Right atrium auricular region (tissue), 2 donors: ENCODE data around the gene DDX28. TPM values are rescaled to one million over a fixed set of nuclear protein-coding genes. Genes with fewer than 3 reads are reported as not detected.

Source experiments
- DNase-seq: peaks from one replicate; pipeline ENCODE4 v3.0.0-alpha.2; 2019; ENCODE audit warnings: low spot score
- H3K27ac ChIP-seq, 2 donors: fragments of 200-600 bp; sonication (generic); 1 replicate in 1 of 2; 2 replicates in 1 of 2; pipeline ENCODE4 v1.5.1; 2016 to 2019
- H3K27me3 ChIP-seq, 2 donors: fragments of 200-600 bp; sonication (generic); one replicate each; pipeline versions ENCODE4 v1.5.1 to v1.6.0; 2017 to 2019
- H3K36me3 ChIP-seq: fragments of 200-600 bp; sonication (generic); one replicate; pipeline ENCODE4 v1.5.1; 2016
- H3K4me1 ChIP-seq, 2 donors: fragments of 200-600 bp; sonication (generic); one replicate each; pipeline versions ENCODE4 v1.5.1 to v1.6.0; 2017 to 2019
- H3K4me3 ChIP-seq, 2 donors: fragments of 200-600 bp; sonication (generic); 1 replicate in 1 of 2; 2 replicates in 1 of 2; pipeline ENCODE4 v1.5.1; 2017 to 2019; ENCODE audit warnings: mild to moderate bottlenecking in 1 of 2, moderate library complexity in 1 of 2
- H3K9me3 ChIP-seq, 2 donors: fragments of 200-600 bp; sonication (generic); one replicate each; pipeline ENCODE4 v1.5.1; 2019
- total RNA-seq, 2 donors: library from RNA; depleted of rRNA; stranded (reverse); fragments of >200 nt; gene quantifications; one replicate each; pipeline ENCODE4 v1.1.0, GENCODE V29; 2016
- TF ChIP-seq, protein P1 (sequence below), 2 donors: fragments of 200-600 bp; sonication (generic); IDR thresholded peaks; one replicate each; pipeline ENCODE4 v1.5.1; 2019; ENCODE audit warnings: antibody characterized with exemption in 2 of 2

The DDX28 gene
- total RNA-seq, 2 donors from 2014 or later = 4.3 to 4.8 TPM

DNA sequence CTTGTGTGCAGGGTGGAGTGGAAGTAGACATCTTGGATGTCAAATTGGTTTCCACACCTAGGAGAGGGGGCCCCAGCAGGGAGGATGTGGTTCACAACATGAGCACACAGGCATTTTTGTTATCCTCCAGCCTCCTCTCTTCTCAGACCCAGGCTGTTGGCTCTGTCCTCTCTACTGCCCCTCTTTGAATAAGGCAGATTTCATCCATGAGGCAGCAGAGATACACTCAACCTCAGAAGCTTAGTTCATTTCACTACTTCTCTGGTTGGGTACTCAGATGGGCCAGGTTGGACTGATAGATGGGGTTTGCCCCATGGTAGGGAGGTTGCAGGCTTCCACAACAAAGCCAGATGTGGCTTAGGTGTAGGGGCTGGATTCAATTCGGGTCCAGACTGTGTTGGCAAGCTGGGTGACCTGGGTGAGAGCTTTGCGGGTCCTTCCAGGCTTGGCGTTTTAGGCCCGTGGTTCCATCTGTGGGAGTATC lies 39.9 kb upstream of the DDX28 start:
- Histone ChIP-seq H3K9me3 (no peaks in the 10 kb centered on the region), H3K4me3 (no peak overlapping the region), H3K36me3 (peaks cover 4% of the 10 kb centered on the region), H3K27me3 (no peaks in the 10 kb centered on the region), H3K27ac (no peak overlapping the region), H3K4me1 (peaks cover 0 to 18% of the 10 kb centered on the region in 2 donors)
- TF ChIP-seq, protein P1, sequence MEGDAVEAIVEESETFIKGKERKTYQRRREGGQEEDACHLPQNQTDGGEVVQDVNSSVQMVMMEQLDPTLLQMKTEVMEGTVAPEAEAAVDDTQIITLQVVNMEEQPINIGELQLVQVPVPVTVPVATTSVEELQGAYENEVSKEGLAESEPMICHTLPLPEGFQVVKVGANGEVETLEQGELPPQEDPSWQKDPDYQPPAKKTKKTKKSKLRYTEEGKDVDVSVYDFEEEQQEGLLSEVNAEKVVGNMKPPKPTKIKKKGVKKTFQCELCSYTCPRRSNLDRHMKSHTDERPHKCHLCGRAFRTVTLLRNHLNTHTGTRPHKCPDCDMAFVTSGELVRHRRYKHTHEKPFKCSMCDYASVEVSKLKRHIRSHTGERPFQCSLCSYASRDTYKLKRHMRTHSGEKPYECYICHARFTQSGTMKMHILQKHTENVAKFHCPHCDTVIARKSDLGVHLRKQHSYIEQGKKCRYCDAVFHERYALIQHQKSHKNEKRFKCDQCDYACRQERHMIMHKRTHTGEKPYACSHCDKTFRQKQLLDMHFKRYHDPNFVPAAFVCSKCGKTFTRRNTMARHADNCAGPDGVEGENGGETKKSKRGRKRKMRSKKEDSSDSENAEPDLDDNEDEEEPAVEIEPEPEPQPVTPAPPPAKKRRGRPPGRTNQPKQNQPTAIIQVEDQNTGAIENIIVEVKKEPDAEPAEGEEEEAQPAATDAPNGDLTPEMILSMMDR (IDR thresholded peaks at IDR 0.05) = no peak
- DNase-seq = no peak

DNA sequence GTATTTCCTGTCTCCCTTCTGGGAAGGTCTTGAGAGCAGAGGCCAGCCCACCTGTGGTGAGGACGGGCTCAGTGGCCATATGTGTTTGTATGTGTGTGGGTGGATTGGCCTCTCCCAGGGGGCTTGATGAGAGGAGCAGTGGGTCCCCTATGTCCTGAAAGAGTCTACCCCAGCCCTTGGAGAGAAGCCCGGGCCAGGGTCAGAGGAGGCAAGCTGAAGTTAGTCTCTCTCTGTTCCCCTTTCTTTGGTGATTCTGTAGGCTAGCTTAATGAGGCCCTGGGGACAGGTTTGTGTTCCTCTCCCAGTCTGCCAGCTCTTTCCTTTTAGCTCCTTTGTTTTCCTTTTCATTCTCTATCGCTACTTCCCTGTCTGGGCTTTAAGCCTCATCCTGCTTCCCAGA lies 38.4 kb upstream of the DDX28 start:
- peaks cover 4% of the 10 kb centered on the region for H3K36me3 ChIP-seq
- H3K27ac ChIP-seq = no peak overlapping the region
- no peaks in the 10 kb centered on the region for H3K9me3 ChIP-seq
- TF ChIP-seq, protein P1 (IDR thresholded peaks at IDR 0.05) = no peak
- no peak for DNase-seq
- H3K4me3 ChIP-seq = no peak overlapping the region
- H3K4me1 ChIP-seq = peaks cover 0 to 18% of the 10 kb centered on the region in 2 donors
- H3K27me3 ChIP-seq = no peaks in the 10 kb centered on the region

DNA sequence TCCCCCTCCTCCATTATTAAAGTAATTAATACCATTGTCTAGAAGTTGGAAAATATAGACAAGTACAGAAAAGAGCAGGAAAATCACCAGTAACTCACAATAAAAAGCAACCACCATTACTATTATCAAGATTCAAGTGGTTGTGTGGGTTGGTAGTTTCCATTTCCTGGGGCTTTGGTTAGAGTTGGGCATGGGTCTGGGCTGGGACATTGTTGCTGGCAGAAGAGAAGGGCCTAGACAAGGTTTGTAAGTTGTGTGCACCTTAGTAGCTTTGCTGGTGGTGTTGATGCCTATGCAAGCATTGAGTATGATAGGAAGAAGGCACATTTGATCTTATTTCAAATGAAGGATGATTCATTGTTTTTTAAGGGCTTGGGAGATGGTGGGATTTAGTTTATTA lies 36.8 kb upstream of the DDX28 start:
- no peak for DNase-seq
- TF ChIP-seq, protein P1 (IDR thresholded peaks at IDR 0.05) = no peak
- no peak overlapping the region for H3K4me3 ChIP-seq
- no peaks in the 10 kb centered on the region for H3K27me3 ChIP-seq
- peaks cover 0 to 9% of the 10 kb centered on the region in 2 donors for H3K4me1 ChIP-seq
- H3K36me3 ChIP-seq = peaks cover 4% of the 10 kb centered on the region
- no peaks in the 10 kb centered on the region for H3K9me3 ChIP-seq
- H3K27ac ChIP-seq = no peak overlapping the region

DNA sequence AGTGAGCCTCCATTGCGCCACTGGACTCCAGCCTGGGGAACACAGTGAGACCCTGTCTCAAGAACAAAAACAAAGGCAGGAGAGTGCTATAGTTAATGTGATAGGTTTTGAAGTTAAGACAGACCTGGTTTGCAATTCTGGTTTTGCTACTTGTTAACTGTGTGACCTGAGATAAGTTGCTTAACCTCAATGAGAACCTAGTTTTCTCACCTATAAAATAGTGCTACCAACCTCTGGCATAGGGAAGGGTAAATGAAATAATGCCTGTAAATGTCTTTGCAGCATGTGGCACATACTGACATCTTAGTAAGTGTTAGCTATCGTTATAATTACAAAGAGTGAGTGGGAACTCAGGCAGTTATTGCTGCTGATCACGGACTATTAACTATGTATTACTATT lies 32.4 kb upstream of the DDX28 start:
- TF ChIP-seq, protein P1 (IDR thresholded peaks at IDR 0.05) = no peak
- no peaks in the 10 kb centered on the region for H3K9me3 ChIP-seq
- H3K36me3 ChIP-seq = peaks cover 14% of the 10 kb centered on the region
- no peaks in the 10 kb centered on the region for H3K4me1 ChIP-seq
- no peaks in the 10 kb centered on the region for H3K27me3 ChIP-seq
- no peak overlapping the region for H3K27ac ChIP-seq
- DNase-seq = no peak
- no peak overlapping the region for H3K4me3 ChIP-seq

DNA sequence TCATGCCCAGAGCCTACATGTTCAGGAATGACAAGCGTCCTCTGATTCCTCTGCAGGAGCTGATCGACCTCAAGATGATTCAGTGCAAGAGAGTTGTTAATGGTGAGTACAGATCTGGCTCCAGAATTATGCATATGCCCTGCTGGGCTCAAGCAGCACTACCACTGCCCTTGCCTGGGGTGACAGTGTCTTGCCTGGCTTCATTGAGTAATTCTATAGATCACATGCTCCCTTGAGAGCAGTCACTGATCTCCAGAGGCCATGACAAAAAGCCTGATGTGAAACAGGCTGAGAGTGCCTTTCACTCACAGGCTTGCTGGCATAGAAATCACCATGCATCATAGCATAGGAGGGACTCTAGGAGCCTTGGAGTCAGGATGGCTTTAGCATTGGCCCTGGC lies 26.4 kb upstream of the DDX28 start:
- no peak overlapping the region for H3K27ac ChIP-seq
- H3K27me3 ChIP-seq = no peaks in the 10 kb centered on the region
- TF ChIP-seq, protein P1 (IDR thresholded peaks at IDR 0.05) = no peak
- no peak for DNase-seq
- H3K4me1 ChIP-seq = no peaks in the 10 kb centered on the region
- no peaks in the 10 kb centered on the region for H3K9me3 ChIP-seq
- peaks cover 21% of the 10 kb centered on the region for H3K36me3 ChIP-seq
- H3K4me3 ChIP-seq = no peak overlapping the region

DNA sequence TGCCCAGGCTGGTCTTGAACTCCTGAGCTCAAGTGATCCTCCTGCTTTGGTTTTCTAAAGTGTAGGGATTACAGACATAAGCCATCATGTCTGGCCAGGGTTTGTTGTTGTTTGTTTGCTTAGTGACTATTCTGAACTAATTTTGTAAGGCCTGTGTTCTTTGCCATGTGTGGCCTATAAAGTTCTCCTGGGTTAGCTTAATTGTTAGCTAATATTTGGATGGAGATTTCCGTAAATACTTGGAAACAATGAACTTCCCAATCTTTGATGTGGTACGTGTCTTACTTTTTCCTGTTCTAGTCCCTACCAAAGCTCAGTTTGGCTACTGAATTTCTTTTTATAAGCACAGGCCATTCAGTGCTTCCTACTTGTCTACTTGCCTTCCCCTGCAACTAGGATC lies 25.0 kb upstream of the DDX28 start:
- TF ChIP-seq, protein P1 (IDR thresholded peaks at IDR 0.05) = no peak
- H3K27me3 ChIP-seq = no peaks in the 10 kb centered on the region
- H3K4me1 ChIP-seq = no peaks in the 10 kb centered on the region
- peaks cover 10% of the 10 kb centered on the region for H3K36me3 ChIP-seq
- DNase-seq = no peak
- no peak overlapping the region for H3K4me3 ChIP-seq
- H3K9me3 ChIP-seq = no peaks in the 10 kb centered on the region
- H3K27ac ChIP-seq = no peak overlapping the region
